K562 (cell line): ENCODE measurements around the gene ARHGAP24. TPM values are rescaled to one million over a fixed set of nuclear protein-coding genes. Genes with fewer than 3 reads are reported as not detected.

ENCODE experiments used
- ILF3 ChIP-seq: fragments of 450-650 bp; IDR thresholded peaks from 2 replicates; pipeline ENCODE4 v1.6.1; 2018; ENCODE audit warnings: antibody characterized with exemption, mild to moderate bottlenecking, moderate library complexity, borderline replicate concordance
- KAT8 ChIP-seq: fragments of 450-650 bp; IDR thresholded peaks from 2 replicates; pipeline ENCODE4 v1.6.1; 2016; ENCODE audit warnings: low read depth, mild to moderate bottlenecking
- MBD1 ChIP-seq: fragments of 250-450 bp; sonication (Bioruptor Pico); IDR thresholded peaks from 2 replicates; pipeline ENCODE4 v1.8.0; 2022; ENCODE audit warnings: inconsistent platforms
- NBN ChIP-seq: fragments of 450-650 bp; IDR thresholded peaks from 2 replicates; pipeline ENCODE4 v1.6.1; 2016; ENCODE audit warnings: low read depth, mild to moderate bottlenecking
- NCOA1 ChIP-seq: fragments of 450-650 bp; IDR thresholded peaks from 2 replicates; pipeline ENCODE4 v1.6.1; 2016; ENCODE audit warnings: low read depth
- POLR2H ChIP-seq: IDR thresholded peaks from 2 replicates; pipeline ENCODE4 v1.6.1; 2016; ENCODE audit warnings: missing genetic modification characterization, low read depth, mild to moderate bottlenecking, control low read depth, missing compliant biosample characterization, moderate library complexity
- POLR3G ChIP-seq: IDR thresholded peaks from 2 replicates; pipeline ENCODE4 v1.6.1; 2011; ENCODE audit not compliant: insufficient read length, insufficient replicate concordance; ENCODE audit errors: extremely low read depth
- PRDM10 ChIP-seq: fragments of 450-650 bp; IDR thresholded peaks from 2 replicates; pipeline ENCODE4 v1.6.1; 2018; ENCODE audit not compliant: partially characterized antibody
- RBM34 ChIP-seq: fragments of 200-400 bp; formaldehyde crosslinking; IDR thresholded peaks from 2 replicates; pipeline ENCODE4 v1.6.1; 2018; ENCODE audit warnings: low read length, borderline replicate concordance; ENCODE audit not compliant: insufficient read depth
- RREB1 ChIP-seq: fragments of 250-450 bp; sonication (Bioruptor Pico); IDR thresholded peaks from 2 replicates; pipeline ENCODE4 v1.4.0; 2020
- SMARCB1 ChIP-seq: IDR thresholded peaks from 2 replicates; pipeline ENCODE4 v1.6.1; 2011; ENCODE audit warnings: improper control_type of control experiment, low read depth; ENCODE audit not compliant: insufficient read length
- STAT5A ChIP-seq: IDR thresholded peaks from 2 replicates; pipeline ENCODE4 v1.6.1; 2012; ENCODE audit warnings: low read length, inconsistent platforms, borderline replicate concordance
- STAT5B ChIP-seq: fragments of 250-450 bp; sonication (Bioruptor Pico); IDR thresholded peaks from 2 replicates; pipeline ENCODE4 v1.8.0; 2021; ENCODE audit warnings: mild to moderate bottlenecking, inconsistent platforms
- TAF9B ChIP-seq: fragments of 450-650 bp; IDR thresholded peaks from 2 replicates; pipeline ENCODE4 v1.6.1; 2018; ENCODE audit warnings: mild to moderate bottlenecking; ENCODE audit not compliant: partially characterized antibody
- ZNF449 ChIP-seq: fragments of 250-450 bp; sonication (Bioruptor Pico); IDR thresholded peaks from 2 replicates; pipeline ENCODE4 v1.8.0; 2022; ENCODE audit warnings: moderate library complexity, mild to moderate bottlenecking, inconsistent platforms
- ZNF561 ChIP-seq: fragments of 450-650 bp; formaldehyde crosslinking; conservative IDR thresholded peaks from 2 replicates; pipeline ENCODE4 v1.4.0; 2020; ENCODE audit warnings: mild to moderate bottlenecking, moderate library complexity
- ZNF79 ChIP-seq: fragments of 250-450 bp; sonication (Bioruptor Pico); IDR thresholded peaks from 2 replicates; pipeline ENCODE4 v1.4.0; 2020; ENCODE audit warnings: low read depth, mild to moderate bottlenecking, moderate library complexity
- polyA plus RNA-seq, 8 experiments: library from polyadenylated mRNA; depleted of rRNA in 4 of 8; stranded (reverse) in 5 of 8; unstranded in 3 of 8; fragments of >200 nt; fragmentation: Nextera tagmentation in 2 of 8; fragmentation: Illumina TruSeq in 1 of 8; extraction: Ambion mirVana in 2 of 8; extraction: Trizol in 1 of 8; gene quantifications; 2 replicates each; pipeline versions ENCODE4 v1.2.1 to v1.2.3, GENCODE V29; 2011 to 2014; ENCODE audit warnings: inconsistent platforms in 1 of 8, missing spikeins in 1 of 8
- total RNA-seq, 7 experiments: library from RNA; depleted of rRNA in 6 of 7; stranded (reverse); fragments of >200 nt in 6 of 7; fragmentation: Illumina TruSeq in 2 of 7; extraction: Trizol in 2 of 7; gene quantifications; 2 replicates each; pipeline versions ENCODE4 v1.2.1 to v1.2.3, GENCODE V29; 2011 to 2021; ENCODE audit warnings: low replicate concordance in 1 of 7

ARHGAP24 gene
- total and polyA plus RNA-seq, 9 of the 15 experiments (the other 6 are each of a cell fraction or from before 2014, with no cell fraction given): 8.0 to 22.6 (median 14.0) TPM

- TF ChIP-seq NCOA1: no peak
- no peak for TF ChIP-seq MBD1
- no peak for TF ChIP-seq NBN
- TF ChIP-seq STAT5B (CRISPR knock-in tag): no peak
- peak; percentile 43 for TF ChIP-seq PRDM10
- TF ChIP-seq POLR3G: no peak
- TF ChIP-seq ZNF79 (CRISPR knock-in tag): no peak
- no peak for TF ChIP-seq STAT5A
- TF ChIP-seq SMARCB1: no peak
- no peak for TF ChIP-seq ZNF449 (CRISPR knock-in tag)
- no peak for TF ChIP-seq POLR2H (tag)
- TF ChIP-seq ZNF561: no peak
- TF ChIP-seq ILF3: no peak
- no peak for TF ChIP-seq RBM34
- no peak for TF ChIP-seq TAF9B
- TF ChIP-seq RREB1: no peak
- no peak for TF ChIP-seq KAT8
These were observed 250.8 kb downstream of the ARHGAP24 start (continued) for GRCh38 chr4:85725721-85726170.
